Activated T-helper 17 cell treated with anti-CD3 and anti-CD28 coated beads, Interleukin-2, amount 50 U/mL, for 72 hours (primary cell): Measurements from ENCODE around the gene MRGPRF. TPM values are rescaled to one million over a fixed set of nuclear protein-coding genes. Genes with fewer than 3 reads are reported as not detected.
"Not testable (repeated sequence)": the region's sequence is repeated elsewhere in the genome, so short reads cannot be mapped to it uniquely, and the experiment has no call there.

Experiments used
- ATAC-seq: fragments of 150-1000 bp; cut with Tn5 transposase; replicated peaks from 2 replicates; pipeline ENCODE4 v1.10.0; 2021; ENCODE audit warnings: mild to moderate bottlenecking, moderate library complexity
- H3K27ac Mint-ChIP-seq: one replicate; pipeline ENCODE4 v1.8.0; 2022; ENCODE audit warnings: mixed read lengths
- H3K27me3 Mint-ChIP-seq: one replicate; pipeline ENCODE4 v1.8.0; 2022; ENCODE audit warnings: mixed read lengths
- H3K36me3 Mint-ChIP-seq: one replicate; pipeline ENCODE4 v1.8.0; 2022; ENCODE audit warnings: low read depth, mild to moderate bottlenecking, mixed read lengths
- H3K4me1 Mint-ChIP-seq: one replicate; pipeline ENCODE4 v1.8.0; 2022; ENCODE audit warnings: mixed read lengths
- H3K4me3 Mint-ChIP-seq: one replicate; pipeline ENCODE4 v1.8.0; 2022; ENCODE audit warnings: mild to moderate bottlenecking, mixed read lengths
- H3K9me3 Mint-ChIP-seq: one replicate; pipeline ENCODE4 v1.8.0; 2022; ENCODE audit warnings: mixed read lengths
- total RNA-seq, 2 donors: library from RNA; stranded (reverse); gene quantifications; one replicate each; pipeline ENCODE4 v1.2.3, GENCODE V29; 2022

The MRGPRF gene
- total RNA-seq, 2 donors from 2014 or later: not detected

DNA sequence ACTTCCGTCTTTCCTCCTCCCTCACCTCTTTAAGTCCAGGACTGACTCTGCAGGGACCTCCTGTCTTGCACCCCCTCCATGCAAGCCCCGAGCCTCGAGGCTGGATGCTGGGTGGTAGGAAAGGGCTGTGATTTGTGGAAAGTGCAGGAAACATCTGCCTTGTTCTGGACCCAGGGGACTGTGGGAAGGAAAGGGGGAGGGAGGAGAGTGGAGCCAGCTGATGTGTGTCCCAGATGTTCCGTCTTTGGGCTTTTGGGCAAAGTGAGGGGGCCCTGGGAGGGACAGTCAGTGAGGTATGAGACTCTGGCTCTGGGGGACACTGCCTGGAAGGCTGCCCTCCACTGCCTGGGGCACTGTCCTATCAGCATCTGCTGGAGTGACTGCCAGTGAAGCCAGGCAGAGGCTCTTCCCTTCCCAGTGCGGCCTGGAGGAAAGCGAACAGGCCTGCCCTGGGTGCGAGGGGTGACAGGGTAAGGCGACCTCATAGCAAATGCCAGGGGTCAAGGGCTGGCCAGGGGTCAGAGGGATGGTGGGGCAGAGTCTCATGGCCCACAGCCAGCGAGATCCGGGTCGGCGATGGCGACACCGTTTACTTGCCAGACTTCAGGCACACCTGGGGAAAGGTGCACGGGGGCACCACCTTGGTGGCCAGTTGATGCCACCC lies 34.0 kb downstream of the MRGPRF start:
- ATAC-seq: no peak
- Mint-ChIP-seq H3K27ac (no peak overlapping the region), H3K36me3 (no peaks in the 10 kb centered on the region), H3K27me3 (no peaks in the 10 kb centered on the region), H3K4me3 (no peak overlapping the region), H3K4me1 (peaks cover 4% of the 10 kb centered on the region), H3K9me3 (no peaks in the 10 kb centered on the region)

DNA sequence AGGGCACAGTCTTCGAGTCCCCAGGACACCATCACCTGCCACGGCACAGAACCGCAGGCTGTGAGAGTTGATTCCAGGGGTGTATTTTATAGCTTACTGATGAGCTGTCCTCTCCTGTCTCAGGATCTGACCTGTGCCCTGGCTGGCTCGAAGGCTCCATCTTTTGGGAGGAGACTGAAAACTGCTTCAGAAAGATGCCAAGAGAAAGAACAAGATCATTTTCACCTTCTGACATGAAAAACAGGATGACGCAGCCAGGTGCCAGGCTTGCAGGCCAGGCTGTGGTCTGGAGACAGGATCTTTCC lies 34.5 kb downstream of the MRGPRF start:
- H3K27me3 Mint-ChIP-seq: no peaks in the 10 kb centered on the region
- no peak for ATAC-seq
- H3K27ac Mint-ChIP-seq: no peak overlapping the region
- H3K4me1 Mint-ChIP-seq: peaks cover 4% of the 10 kb centered on the region
- no peaks in the 10 kb centered on the region for H3K36me3 Mint-ChIP-seq
- no peaks in the 10 kb centered on the region for H3K9me3 Mint-ChIP-seq
- H3K4me3 Mint-ChIP-seq: no peak overlapping the region

DNA sequence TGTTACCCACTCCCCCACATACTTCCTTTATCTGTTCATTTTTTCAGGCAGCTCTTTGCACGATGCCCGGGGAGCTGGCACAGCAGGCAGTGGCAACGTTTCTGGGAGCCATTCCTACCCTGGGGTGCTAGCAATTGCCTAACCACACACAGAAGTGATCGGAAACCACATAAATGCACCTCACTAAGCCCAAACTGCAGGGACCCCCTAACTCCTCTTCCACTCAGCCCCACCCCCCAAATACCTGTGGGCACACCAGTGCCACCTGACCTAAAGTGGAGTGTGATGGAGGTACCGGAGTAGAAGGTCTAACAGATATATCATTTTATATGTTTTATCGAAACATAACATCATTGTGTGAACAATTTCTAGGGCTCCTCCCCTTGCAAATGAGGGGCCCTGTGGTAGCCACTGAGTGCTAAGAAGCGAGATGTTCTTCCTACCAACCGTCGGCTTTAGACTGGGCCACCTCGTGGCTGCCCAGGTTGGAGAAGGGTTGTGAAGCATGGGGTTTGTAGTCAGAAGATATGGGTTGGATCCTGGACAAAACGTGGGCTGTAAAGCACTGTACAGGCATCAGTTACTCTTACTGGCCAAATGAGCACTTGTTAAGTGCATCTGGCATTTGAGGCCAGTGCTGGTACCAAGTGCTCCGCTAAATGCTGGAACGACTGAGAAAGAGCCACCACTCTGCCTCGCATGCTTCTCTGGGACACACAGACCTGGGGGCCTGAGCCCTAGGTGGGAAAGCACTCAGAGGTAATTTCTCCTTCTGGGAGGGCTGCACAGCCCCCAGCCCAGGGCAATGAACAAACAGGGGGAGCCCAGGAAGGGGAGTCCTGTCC lies 35.0 kb downstream of the MRGPRF start:
- Mint-ChIP-seq H3K27ac (no peak overlapping the region), H3K9me3 (no peaks in the 10 kb centered on the region), H3K27me3 (no peaks in the 10 kb centered on the region), H3K4me3 (no peak overlapping the region), H3K4me1 (peaks cover 4% of the 10 kb centered on the region), H3K36me3 (no peaks in the 10 kb centered on the region)
- ATAC-seq: no peak

- H3K4me1 Mint-ChIP-seq: peaks cover 4% of the 10 kb centered on the region
- no peaks in the 10 kb centered on the region for H3K36me3 Mint-ChIP-seq
- no peak overlapping the region for H3K4me3 Mint-ChIP-seq
- H3K9me3 Mint-ChIP-seq: no peaks in the 10 kb centered on the region
- no peak for ATAC-seq
- H3K27me3 Mint-ChIP-seq: no peaks in the 10 kb centered on the region
- no peak overlapping the region for H3K27ac Mint-ChIP-seq
Observed at GRCh38 chr11:68976563-68976962, 36.5 kb downstream of the MRGPRF start.

DNA sequence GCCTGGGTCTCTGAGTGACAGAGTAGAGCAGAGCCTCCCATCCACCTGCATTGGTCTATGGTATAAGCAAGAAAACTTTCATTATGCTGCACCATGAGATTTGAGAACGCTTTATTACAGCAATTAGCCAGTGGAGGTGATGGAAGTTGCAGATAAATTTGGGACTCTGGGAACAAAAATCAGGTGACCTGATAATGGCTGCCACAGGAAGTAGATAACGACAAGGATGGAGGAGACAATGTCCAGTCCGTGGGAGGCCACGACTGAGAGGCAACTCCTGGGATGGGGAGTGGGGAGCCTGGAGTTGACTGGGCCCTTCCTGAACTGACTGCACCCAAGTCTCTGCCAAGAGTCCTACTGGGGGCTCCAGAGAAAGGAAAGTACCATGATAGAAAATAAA lies 37.0 kb downstream of the MRGPRF start:
- Mint-ChIP-seq H3K4me3 (no peak overlapping the region), H3K36me3 (no peaks in the 10 kb centered on the region)

GRCh38 chr11:68974421-68975194 lies 38.4 kb downstream of the MRGPRF start:
- Mint-ChIP-seq H3K27ac (peak overlapping the region; percentile 31), H3K36me3 (no peaks in the 10 kb centered on the region), H3K9me3 (no peaks in the 10 kb centered on the region), H3K27me3 (no peaks in the 10 kb centered on the region), H3K4me1 (peaks cover 4% of the 10 kb centered on the region), H3K4me3 (no peak overlapping the region)
- peak; percentile 84 for ATAC-seq

More for the DNA sequence above, 37.0 kb downstream of the MRGPRF start:
- H3K4me1 Mint-ChIP-seq: peaks cover 4% of the 10 kb centered on the region
- H3K27ac Mint-ChIP-seq: no peak overlapping the region
- ATAC-seq: no peak
- no peaks in the 10 kb centered on the region for H3K9me3 Mint-ChIP-seq
- H3K27me3 Mint-ChIP-seq: no peaks in the 10 kb centered on the region

- H3K27ac Mint-ChIP-seq: not testable (repeated sequence)
Observed at GRCh38 chr11:68973706-68974105, 39.3 kb downstream of the MRGPRF start.

DNA sequence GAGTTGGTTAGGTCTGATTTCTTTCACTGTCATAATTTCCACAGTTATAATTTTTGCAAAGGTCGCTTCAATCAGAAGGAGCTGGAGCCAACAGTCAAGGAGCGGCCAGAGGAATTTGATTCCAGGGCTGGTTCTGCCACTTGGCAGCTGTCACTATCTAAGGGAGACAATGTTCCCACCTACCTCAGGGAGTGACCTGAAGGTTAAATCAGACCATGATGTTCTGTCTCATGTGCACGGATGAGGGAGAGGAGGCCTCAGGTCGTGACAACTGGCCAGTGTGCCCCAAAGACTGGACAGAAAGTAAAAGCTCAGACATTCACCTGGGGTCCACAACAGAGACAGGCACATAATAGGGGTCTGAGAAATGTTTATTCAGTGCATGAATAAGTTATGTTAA lies 39.8 kb downstream of the MRGPRF start:
- Mint-ChIP-seq H3K36me3 (no peaks in the 10 kb centered on the region), H3K27ac (no peak overlapping the region), H3K4me1 (peaks cover 4% of the 10 kb centered on the region), H3K27me3 (no peaks in the 10 kb centered on the region), H3K9me3 (no peaks in the 10 kb centered on the region), H3K4me3 (no peak overlapping the region)
- no peak for ATAC-seq

More at GRCh38 chr11:68973706-68974105, 39.3 kb downstream of the MRGPRF start:
- H3K36me3 Mint-ChIP-seq, H3K4me1 Mint-ChIP-seq, H3K9me3 Mint-ChIP-seq, ATAC-seq, H3K27me3 Mint-ChIP-seq, H3K4me3 Mint-ChIP-seq: not testable (repeated sequence)

DNA sequence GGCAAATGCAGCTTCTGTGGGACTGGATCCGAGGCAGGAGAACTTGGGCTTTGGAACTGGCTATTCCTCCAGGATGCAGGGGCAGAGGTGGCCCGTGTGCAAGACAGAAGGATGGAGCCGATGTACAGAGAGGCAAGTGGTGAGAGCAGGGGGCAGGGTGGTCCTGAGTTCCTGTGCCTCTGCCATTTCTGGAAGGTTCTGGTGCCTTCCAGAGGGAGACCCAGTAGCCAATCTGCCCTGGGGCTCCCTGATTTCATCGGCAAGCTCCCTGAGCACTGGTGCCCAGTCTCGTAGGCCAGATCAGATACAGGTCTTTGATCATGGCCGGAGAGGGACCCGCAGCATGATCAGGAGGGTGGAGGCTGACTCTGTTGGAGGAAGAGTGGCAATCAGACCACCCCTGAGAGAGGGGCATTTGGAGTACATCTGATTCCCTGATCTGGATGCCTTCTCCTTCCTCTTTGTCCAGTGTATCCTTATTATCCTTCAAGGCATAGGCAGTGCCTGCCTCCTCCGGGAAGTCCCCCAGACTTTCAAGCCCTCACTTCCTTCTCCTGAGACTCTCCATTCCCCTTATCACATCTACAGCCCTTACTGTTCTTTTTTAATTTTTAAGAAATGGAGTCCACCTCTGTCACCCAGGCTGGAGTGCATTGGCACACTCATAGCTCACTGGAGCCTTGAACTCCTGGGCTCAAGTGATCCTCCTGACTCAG lies 42.0 kb downstream of the MRGPRF start:
- Mint-ChIP-seq H3K27ac (no peak overlapping the region), H3K36me3 (no peaks in the 10 kb centered on the region)

DNA sequence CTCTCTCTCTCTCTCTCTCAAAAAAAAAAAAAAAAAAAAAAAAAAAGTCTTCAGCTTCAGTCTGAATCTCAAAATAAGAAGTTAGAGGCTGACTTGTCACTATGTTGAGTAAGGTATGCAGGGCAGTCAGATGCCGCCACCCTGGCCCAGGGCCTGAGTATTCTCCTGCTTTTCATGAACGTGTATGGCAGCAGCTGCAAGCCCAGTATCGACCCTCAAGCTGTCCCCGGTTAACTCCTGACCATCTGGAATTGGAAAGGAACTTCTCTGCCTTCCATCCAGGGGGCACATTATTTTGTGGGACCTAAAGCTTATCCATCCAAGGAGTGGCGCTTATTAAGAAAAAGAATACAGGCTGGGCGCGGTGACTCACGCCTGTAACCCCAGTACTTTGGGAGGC lies 43.7 kb downstream of the MRGPRF start:
- Mint-ChIP-seq H3K4me1 (peaks cover 11% of the 10 kb centered on the region), H3K4me3 (no peak overlapping the region), H3K9me3 (no peaks in the 10 kb centered on the region), H3K36me3 (no peaks in the 10 kb centered on the region), H3K27ac (no peak overlapping the region), H3K27me3 (no peaks in the 10 kb centered on the region)
- ATAC-seq: no peak

More for the DNA sequence above, 42.0 kb downstream of the MRGPRF start:
- Mint-ChIP-seq H3K4me1 (peaks cover 6% of the 10 kb centered on the region), H3K4me3 (no peak overlapping the region), H3K27me3 (no peaks in the 10 kb centered on the region), H3K9me3 (no peaks in the 10 kb centered on the region)
- ATAC-seq: no peak

DNA sequence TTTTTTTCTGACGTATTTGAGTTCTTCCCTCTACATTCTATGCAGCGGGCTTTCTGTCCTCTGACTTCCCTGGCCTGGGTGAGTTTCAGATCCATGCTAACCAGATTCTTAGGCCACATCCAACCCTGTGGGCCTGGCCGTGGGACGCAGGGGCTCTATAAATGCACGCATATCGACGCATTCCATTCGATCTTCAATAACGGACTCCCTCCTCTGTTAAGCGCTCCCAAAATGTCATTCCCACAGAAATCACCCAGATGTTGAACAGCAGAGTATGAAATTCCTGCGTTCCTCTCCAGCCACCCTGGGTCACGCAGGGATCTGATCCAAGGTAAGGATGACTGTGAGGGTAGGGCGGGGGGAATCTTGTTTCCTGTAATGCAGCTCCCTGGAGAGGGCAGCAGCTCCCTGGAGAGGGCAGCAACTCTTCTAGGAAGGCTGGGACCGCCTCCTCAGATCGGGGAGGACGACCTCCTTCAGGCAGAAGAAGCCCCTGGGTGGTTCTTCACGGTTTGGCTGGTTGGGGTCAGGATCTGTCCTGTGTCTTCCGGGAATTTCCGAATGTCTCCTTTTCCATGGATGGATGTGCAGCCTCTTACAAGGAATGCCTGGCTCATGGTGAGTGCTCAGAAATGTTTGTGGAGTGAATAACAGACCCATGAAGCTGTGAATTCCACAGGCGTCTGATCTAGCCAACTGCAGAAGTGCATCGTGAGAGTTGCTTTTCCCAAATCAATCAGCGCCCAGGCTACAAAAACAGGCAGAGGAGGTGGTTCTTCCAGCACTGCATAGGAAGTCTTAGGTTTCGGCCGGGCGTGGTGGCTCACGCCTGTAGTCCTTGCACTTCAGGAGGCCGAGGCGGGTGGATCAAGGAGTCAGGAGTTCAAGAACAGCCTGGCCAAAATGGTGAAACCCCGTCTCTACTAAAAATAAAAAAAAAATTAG lies 44.5 kb downstream of the MRGPRF start:
- Mint-ChIP-seq H3K4me3 (no peak overlapping the region), H3K27ac (no peak overlapping the region), H3K27me3 (no peaks in the 10 kb centered on the region), H3K9me3 (no peaks in the 10 kb centered on the region), H3K36me3 (no peaks in the 10 kb centered on the region), H3K4me1 (peaks cover 11% of the 10 kb centered on the region)
- no peak for ATAC-seq

GRCh38 chr11:68966894-68967780 lies 45.9 kb downstream of the MRGPRF start:
- H3K27me3 Mint-ChIP-seq: no peaks in the 10 kb centered on the region
- no peak overlapping the region for H3K4me3 Mint-ChIP-seq
- H3K9me3 Mint-ChIP-seq: no peaks in the 10 kb centered on the region
- no peak for ATAC-seq
- H3K4me1 Mint-ChIP-seq: peaks cover 11% of the 10 kb centered on the region
- no peak overlapping the region for H3K27ac Mint-ChIP-seq
- H3K36me3 Mint-ChIP-seq: no peaks in the 10 kb centered on the region
